DOHH2 (cell line): ENCODE data around the gene CLTCL1.

Experiments used
- CTCF ChIP-seq: fragments of 200-600 bp; sonication (generic); IDR thresholded peaks from one replicate; pipeline ENCODE4 v1.5.1; 2014; ENCODE audit warnings: antibody characterized with exemption, mild to moderate bottlenecking, low read depth, low read length; ENCODE audit not compliant: poor library complexity, severe bottlenecking
- EZH2phosphoT487 ChIP-seq: fragments of 200-600 bp; sonication (generic); IDR thresholded peaks from 2 replicates; pipeline ENCODE4 v1.6.1; 2017; ENCODE audit warnings: borderline replicate concordance, mild to moderate bottlenecking, antibody characterized with exemption, low read length, moderate library complexity, mixed read lengths

- TF ChIP-seq CTCF (no peak), EZH2phosphoT487 (no peak)
Measured at GRCh38 chr22:19183216-19183615, 108.3 kb downstream of the CLTCL1 start.
